H1 (cell line): ENCODE data around the gene C1orf116. TPM values are rescaled to one million over a fixed set of nuclear protein-coding genes. Genes with fewer than 3 reads are reported as not detected.

Experiments
- ASH2L ChIP-seq: fragments of 200-600, 300-600 bp; sonication (generic); IDR thresholded peaks from one replicate; pipeline ENCODE4 v1.7.1; 2017; ENCODE audit warnings: low read length
- ATF2 ChIP-seq: IDR thresholded peaks from 2 replicates; pipeline ENCODE4 v1.6.1; 2012; ENCODE audit warnings: low read length, inconsistent platforms
- MAFK ChIP-seq: IDR thresholded peaks from 2 replicates; pipeline ENCODE4 v1.6.1; 2012; ENCODE audit warnings: low read depth, mild to moderate bottlenecking, improper control_type of control experiment, low read length
- SAP30 ChIP-seq: fragments of 300-600 bp; sonication (generic); IDR thresholded peaks from 2 replicates; pipeline ENCODE4 v1.7.1; 2012; ENCODE audit warnings: low read length, moderate library complexity, mild to moderate bottlenecking, inconsistent platforms; ENCODE audit not compliant: insufficient read depth, insufficient replicate concordance
- SIRT6 ChIP-seq: IDR thresholded peaks from one replicate; pipeline ENCODE4 v1.7.1; 2012; ENCODE audit warnings: low read length, inconsistent platforms
- SRF ChIP-seq: IDR thresholded peaks from 2 replicates; pipeline ENCODE4 v1.6.1; 2011; ENCODE audit warnings: mild to moderate bottlenecking, low read depth, low read length, moderate library complexity
- USF2 ChIP-seq: IDR thresholded peaks from 2 replicates; pipeline ENCODE4 v1.6.1; 2011; ENCODE audit warnings: low read length, improper control_type of control experiment
- polyA plus RNA-seq, 7 experiments: library from polyadenylated mRNA; depleted of rRNA in 3 of 7; stranded (reverse) in 5 of 7; unstranded in 2 of 7; fragments of >200 nt in 5 of 7; fragments of 200-250 nt in 2 of 7; gene quantifications; 1 replicate in 5 of 7; 2 replicates in 1 of 7; 4 replicates in 1 of 7; pipeline versions ENCODE4 v1.2.1 to v1.2.3, GENCODE V29; 2011 to 2013; ENCODE audit warnings: missing spikeins in 2 of 7, mixed read lengths in 2 of 7
- total RNA-seq: library from RNA; stranded (reverse); fragmentation: NEBNext Ultra II Directional; extraction: Animal tissue kit (Norgen Biotek cat#: 25700); gene quantifications from 2 replicates; pipeline ENCODE4 v1.2.1, GENCODE V29; 2021

Gene C1orf116
- total and polyA plus RNA-seq, 2 of the 8 experiments (the other 6 are each of a cell fraction or from before 2014, with no cell fraction given) = 2.2 to 3.9 TPM

GRCh38 chr1:207072233-207072632 is 39.7 kb upstream of the C1orf116 start (continued):
- no peak for TF ChIP-seq ATF2
- no peak for TF ChIP-seq SAP30
- no peak for TF ChIP-seq USF2
- TF ChIP-seq MAFK = no peak
- no peak for TF ChIP-seq ASH2L
- TF ChIP-seq SRF = no peak
- no peak for TF ChIP-seq SIRT6
